Measurements from ENCODE around the gene ESYT2.

Gene ESYT2

DNA sequence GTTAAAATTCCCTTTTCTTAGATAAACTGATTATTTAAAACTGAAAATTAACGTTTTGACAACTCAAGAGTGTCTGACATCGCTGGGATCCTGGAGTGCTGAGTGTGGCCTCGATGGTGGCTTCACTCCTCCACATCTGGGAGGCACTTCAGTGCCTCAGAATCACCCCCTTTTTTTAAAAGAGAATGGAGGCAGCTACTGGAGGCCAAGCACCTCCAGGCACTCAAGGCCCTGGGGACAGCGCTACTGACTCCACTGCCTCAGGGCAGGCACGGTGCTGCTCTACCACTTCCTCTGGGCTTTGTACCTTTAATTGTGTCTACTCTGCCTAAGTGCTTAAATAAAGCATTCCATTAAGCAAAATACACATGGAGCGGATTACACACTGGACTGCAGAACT, 97.5 kb downstream of the ESYT2 start:
- Histone ChIP-seq H3K27ac (ENCODE audit: extremely low read depth, low read depth, low read length) (no peak overlapping the region), H3K4me1 (ENCODE audit: control insufficient read depth, insufficient read depth, low read length) (no peaks in the 10 kb centered on the region), H3K9me3 (ENCODE audit: control insufficient read depth, insufficient read depth, low read depth, low read length) (no peaks in the 10 kb centered on the region), H3K36me3 (ENCODE audit: control insufficient read depth in 2 of 2, insufficient read depth in 1 of 2, low read length in 2 of 2) (peaks cover 0 to 32% of the 10 kb centered on the region in 2 experiments; a peak in 2 of 3 replicates), H3K4me3 (ENCODE audit: low read depth, low read length) (no peak overlapping the region)
- ChIA-PET POLR2A (no interaction called here), CTCF (no interaction called here)
- TF ChIP-seq ZFHX2 (tag by site-specific recombination; conservative IDR thresholded peaks at IDR 0.05) (no peak), SP2 (tag by site-specific recombination; IDR thresholded peaks at IDR 0.05) (no peak), ZNF677 (tag by site-specific recombination; IDR thresholded peaks at IDR 0.05) (no peak), ZFP41 (tag by site-specific recombination; IDR thresholded peaks at IDR 0.05; ENCODE audit: borderline replicate concordance) (no peak), ZNF214 (tag by site-specific recombination; IDR thresholded peaks at IDR 0.05; ENCODE audit: borderline replicate concordance) (no peak), ZNF843 (tag by site-specific recombination; IDR thresholded peaks at IDR 0.05) (no peak), ZBTB20 (tag by site-specific recombination; IDR thresholded peaks at IDR 0.05) (no peak), ZNF549 (tag by site-specific recombination; IDR thresholded peaks at IDR 0.05) (no peak)

DNA sequence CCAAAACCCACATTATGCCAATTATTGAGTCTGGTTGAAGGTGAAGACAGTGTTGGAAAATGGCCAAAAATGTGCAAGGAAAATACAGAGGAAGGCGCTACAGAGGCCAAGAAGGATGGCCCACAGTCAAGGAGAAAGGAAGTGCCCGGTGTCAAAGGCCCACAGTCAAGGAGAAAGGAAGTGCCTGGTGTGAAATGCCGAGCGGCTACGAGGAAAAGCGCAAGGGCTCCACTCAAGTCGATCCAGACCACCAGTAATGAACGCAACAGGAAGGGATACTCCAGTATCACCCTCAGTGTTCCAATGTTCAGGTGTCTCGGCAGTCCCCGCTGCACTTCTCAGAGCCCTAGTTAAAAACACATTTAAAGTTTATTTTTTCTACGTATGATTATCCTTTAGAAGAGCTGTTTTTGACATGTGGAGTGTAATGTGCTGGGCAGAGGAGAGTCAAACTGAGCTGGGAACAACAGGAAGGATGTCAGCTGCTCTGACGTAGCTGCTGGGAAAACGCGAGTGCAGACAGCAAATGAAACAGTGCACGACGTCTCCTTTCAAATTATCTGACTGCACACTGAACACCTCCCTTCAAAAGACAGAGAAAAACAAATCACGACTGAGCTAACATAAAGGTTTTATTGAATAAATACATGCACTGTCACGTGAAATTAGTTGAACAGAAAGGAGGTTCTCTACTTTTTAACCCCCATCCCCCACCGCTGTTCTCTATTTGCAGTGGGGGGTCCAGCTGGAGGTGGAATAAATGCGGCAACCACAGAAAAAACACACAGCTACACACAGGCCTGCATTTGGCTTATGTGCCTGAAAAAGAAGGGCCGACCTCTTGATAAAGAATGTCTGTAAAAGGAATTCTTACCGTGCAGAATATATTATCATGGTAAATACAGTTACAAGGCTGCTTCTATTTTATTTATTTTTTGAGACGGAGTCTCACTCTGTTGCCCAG, 98.6 kb downstream of the ESYT2 start:
- CTCF ChIA-PET, result interaction anchor here (0.7 kb wide), 1 partner anchor 1541 kb away, joined by 3 read pairs; no protein-coding TSS in a partner anchor
- TF ChIP-seq ZNF23 (tag by site-specific recombination; IDR thresholded peaks at IDR 0.05; ENCODE audit: borderline replicate concordance) (no peak), ZNF223 (tag by site-specific recombination; IDR thresholded peaks at IDR 0.05) (no peak), ZNF311 (tag by site-specific recombination; IDR thresholded peaks at IDR 0.05; ENCODE audit: borderline replicate concordance) (no peak), KLF1 (tag by site-specific recombination; IDR thresholded peaks at IDR 0.05) (no peak), ZNF785 (tag by site-specific recombination; IDR thresholded peaks at IDR 0.05) (no peak), ZNF654 (tag by site-specific recombination; IDR thresholded peaks at IDR 0.05; ENCODE audit: low read depth) (no peak), ZNF473 (tag by site-specific recombination; IDR thresholded peaks at IDR 0.05) (no peak), MEIS1 (CRISPR knock-in tag; IDR thresholded peaks at IDR 0.05; ENCODE audit: borderline replicate concordance) (no peak), ZNF16 (tag by site-specific recombination; IDR thresholded peaks at IDR 0.05; ENCODE audit: low read depth) (no peak), ZNF138 (tag by site-specific recombination; IDR thresholded peaks at IDR 0.05; ENCODE audit: borderline replicate concordance) (no peak), ZBTB1 (tag by site-specific recombination; IDR thresholded peaks at IDR 0.05) (no peak), ZNF747 (tag by site-specific recombination; IDR thresholded peaks at IDR 0.05) (no peak), ZNF791 (tag by site-specific recombination; IDR thresholded peaks at IDR 0.05) (no peak), ZNF10 (tag by site-specific recombination; IDR thresholded peaks at IDR 0.05) (no peak), KLF7 (tag by site-specific recombination; IDR thresholded peaks at IDR 0.05; ENCODE audit: borderline replicate concordance) (no peak), IKZF3 (tag by site-specific recombination; IDR thresholded peaks at IDR 0.05) (no peak), ZNF155 (tag by site-specific recombination; IDR thresholded peaks at IDR 0.05) (no peak), ZNF426 (tag by site-specific recombination; IDR thresholded peaks at IDR 0.05) (no peak)
- TF ChIP-seq, protein P1, sequence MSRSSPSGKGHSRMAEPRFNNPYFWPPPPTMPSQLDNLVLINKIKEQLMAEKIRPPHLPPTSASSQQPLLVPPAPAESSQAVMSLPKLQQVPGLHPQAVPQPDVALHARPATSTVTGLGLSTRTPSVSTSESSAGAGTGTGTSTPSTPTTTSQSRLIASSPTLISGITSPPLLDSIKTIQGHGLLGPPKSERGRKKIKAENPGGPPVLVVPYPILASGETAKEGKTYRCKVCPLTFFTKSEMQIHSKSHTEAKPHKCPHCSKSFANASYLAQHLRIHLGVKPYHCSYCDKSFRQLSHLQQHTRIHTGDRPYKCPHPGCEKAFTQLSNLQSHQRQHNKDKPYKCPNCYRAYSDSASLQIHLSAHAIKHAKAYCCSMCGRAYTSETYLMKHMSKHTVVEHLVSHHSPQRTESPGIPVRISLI (tag by site-specific recombination; IDR thresholded peaks at IDR 0.05), result no peak
- TF ChIP-seq, protein P2, sequence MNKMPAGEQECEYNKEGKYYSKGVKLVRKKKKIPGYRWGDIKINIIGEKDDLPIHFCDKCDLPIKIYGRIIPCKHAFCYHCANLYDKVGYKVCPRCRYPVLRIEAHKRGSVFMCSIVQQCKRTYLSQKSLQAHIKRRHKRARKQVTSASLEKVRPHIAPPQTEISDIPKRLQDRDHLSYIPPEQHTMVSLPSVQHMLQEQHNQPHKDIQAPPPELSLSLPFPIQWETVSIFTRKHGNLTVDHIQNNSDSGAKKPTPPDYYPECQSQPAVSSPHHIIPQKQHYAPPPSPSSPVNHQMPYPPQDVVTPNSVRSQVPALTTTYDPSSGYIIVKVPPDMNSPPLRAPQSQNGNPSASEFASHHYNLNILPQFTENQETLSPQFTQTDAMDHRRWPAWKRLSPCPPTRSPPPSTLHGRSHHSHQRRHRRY (tag by site-specific recombination; IDR thresholded peaks at IDR 0.05), result no peak
- H3K27ac ChIP-seq (ENCODE audit: extremely low read depth, low read depth, low read length), result no peak overlapping the region
- peaks cover 0 to 30% of the 10 kb centered on the region in 2 experiments; a peak in 2 of 3 replicates for H3K36me3 ChIP-seq (ENCODE audit: control insufficient read depth in 2 of 2, insufficient read depth in 1 of 2, low read length in 2 of 2)
- no peaks in the 10 kb centered on the region for H3K4me1 ChIP-seq (ENCODE audit: control insufficient read depth, insufficient read depth, low read length)
- POLR2A ChIA-PET, result no interaction called here
- H3K4me3 ChIP-seq (ENCODE audit: low read depth, low read length), result no peak overlapping the region
- no peaks in the 10 kb centered on the region for H3K9me3 ChIP-seq (ENCODE audit: control insufficient read depth, insufficient read depth, low read depth, low read length)
